ENCODE results near the gene ZCCHC8. TPM values are rescaled to one million over a fixed set of nuclear protein-coding genes. Genes with fewer than 3 reads are reported as not detected.

The ZCCHC8 gene
- total and polyA plus RNA-seq, 2 of the 8 experiments (the other 6 are each of a cell fraction or from before 2014, with no cell fraction given): 13.8 to 28.9 TPM

- Histone ChIP-seq H2AFZ (ENCODE audit: low read length) (no peak overlapping the region), H2BK5ac (ENCODE audit: low read depth, low read length) (no peak overlapping the region), H3K4me3 (ENCODE audit: extremely low read depth in 1 of 4, insufficient read depth in 2 of 4, low read depth in 3 of 4, low read length in 4 of 4) (no peak overlapping the region), H4K91ac (replicated peaks; ENCODE audit: insufficient read length, low read length) (no peak overlapping the region), H3K14ac (ENCODE audit: insufficient read length) (no peak overlapping the region), H3K18ac (ENCODE audit: extremely low read depth, low read length) (no peak overlapping the region), H2BK20ac (ENCODE audit: low read length) (no peak overlapping the region), H3K4me1 (replicated peaks in 1 of 4; ENCODE audit: control insufficient read depth in 3 of 4, insufficient read depth in 4 of 4, low read length in 3 of 4) (peaks cover 0 to 3% (median 0%) of the 10 kb centered on the region in 4 experiments; a peak in 1 of 7 replicates), H3K23me2 (ENCODE audit: low read depth, low read length) (no peaks in the 10 kb centered on the region), H3K56ac (replicated peaks; ENCODE audit: insufficient read length, low read depth, low read length) (no peak overlapping the region), H3K9ac (replicated peaks in 1 of 4; ENCODE audit: extremely low read depth in 1 of 4, low read depth in 3 of 4, low read length in 3 of 4) (no peak overlapping the region), H2BK15ac (ENCODE audit: low read length) (no peak overlapping the region), H3K27me3 (replicated peaks in 1 of 4; ENCODE audit: control insufficient read depth in 3 of 4, extremely low read depth in 1 of 4, insufficient read depth in 3 of 4, low read length in 3 of 4) (no peaks in the 10 kb centered on the region), H4K20me1 (replicated peaks in 1 of 2; ENCODE audit: control insufficient read depth in 1 of 2, insufficient read depth in 2 of 2, low read length in 2 of 2) (peaks cover 0 to 4% of the 10 kb centered on the region in 2 experiments), H3K36me3 (ENCODE audit: control insufficient read depth in 2 of 4, insufficient read depth in 4 of 4, low read length in 3 of 4) (peaks cover 25 to 57% (median 41%) of the 10 kb centered on the region in 4 experiments), H3K4ac (replicated peaks; ENCODE audit: insufficient read length, low read depth, low read length) (no peak overlapping the region), H2BK120ac (replicated peaks; ENCODE audit: low read depth, low read length) (no peak overlapping the region), H3K79me2 (ENCODE audit: control insufficient read depth in 1 of 2, insufficient read depth in 2 of 2, low read length in 2 of 2) (peaks cover 0 to 12% of the 10 kb centered on the region in 2 experiments; a peak in 2 of 4 replicates), H3K27ac (ENCODE audit: low read depth, low read length) (no peak overlapping the region), H3K9me3 (ENCODE audit: insufficient read depth in 2 of 2, low read depth in 1 of 2, low read length in 1 of 2) (no peaks in the 10 kb centered on the region), H3K4me2 (ENCODE audit: insufficient read depth in 1 of 2, low read depth in 2 of 2, low read length in 2 of 2) (no peak overlapping the region), H3K79me1 (ENCODE audit: low read depth, low read length) (no peaks in the 10 kb centered on the region; the same call in 1 of the 2 replicates), H3K23ac (ENCODE audit: insufficient read length) (no peak overlapping the region), H4K8ac (ENCODE audit: extremely low read depth, insufficient read depth, low read length) (no peak overlapping the region), H2BK12ac (ENCODE audit: low read depth, low read length) (no peak overlapping the region), H4K5ac (ENCODE audit: insufficient read length, low read depth, low read length) (no peak overlapping the region), H2AK5ac (ENCODE audit: low read depth, low read length) (no peak overlapping the region)
- TF ChIP-seq BCL11A (IDR thresholded peaks at IDR 0.05; ENCODE audit: low read depth in 2 of 2, low read length in 2 of 2) (no peak), CHD1 (IDR thresholded peaks at IDR 0.05; ENCODE audit: low read depth, low read length) (no peak), SP1 (IDR thresholded peaks at IDR 0.05; ENCODE audit: low read depth, low read length) (no peak)
- ChIA-PET CTCF (ENCODE audit: partially characterized antibody) (interaction anchor here (0.7 kb wide), 1 partner anchor 43 kb away, joined by 3 read pairs; no protein-coding TSS in a partner anchor), POLR2A (ENCODE audit: partially characterized antibody) (interaction anchor here (0.7 to 49.0 kb wide), 3 partner anchors 2 to 134 kb away, joined by 3 to 1221 read pairs (median 1221); partner anchors contain the start of genes KNTC1, RSRC2 and ZCCHC8)
- FAIRE-seq: no peak
- 93% methylated on average over 6 of the region's 6 CpGs; no CpG with 5 or more reads in 1 of the 2 experiments for WGBS, 2 experiments (ENCODE audit: extremely low coverage in 1 of 2, insufficient coverage in 1 of 2, insufficient read length in 1 of 2, insufficient replicate concordance in 2 of 2, low coverage in 1 of 2, low lambda C conversion rate in 2 of 2, missing lambda C conversion rate in 1 of 2)
- no peak for DNase-seq (ENCODE audit: low read depth in 1 of 2, low spot score in 2 of 2)
Measured at GRCh38 chr12:122503783-122504590, 3.3 kb upstream of the ZCCHC8 start.

Measured in H1 (cell line).